WTC11 (cell line): ENCODE data around the gene PRKCQ. TPM values are rescaled to one million over a fixed set of nuclear protein-coding genes. Genes with fewer than 3 reads are reported as not detected.

Experiments
- ATAC-seq: fragments of 200-7000 bp; cut with Tn5 transposase; 2 replicates; pipeline ENCODE4 v1.10.0; 2021; ENCODE audit warnings: mild to moderate bottlenecking, moderate library complexity
- CTCF ChIA-PET: fragments of 300-600 bp; sonication (Branson Sonifier 250); formaldehyde crosslinking; loops from one replicate; lab custom pipeline; 2021; ENCODE audit warnings: antibody characterized with exemption; lab: Charles Lee
- POLR2A ChIA-PET: fragments of 350-600 bp; sonication (Branson Sonifier 250); formaldehyde crosslinking; loops from one replicate; lab custom pipeline; 2021; ENCODE audit warnings: antibody characterized with exemption; lab: Charles Lee
- DNase-seq: peaks from one replicate; pipeline ENCODE4 v3.0.0; 2021; ENCODE audit warnings: low spot score
- H3K27ac Mint-ChIP-seq: 2 replicates; pipeline ENCODE4 v1.8.0; 2021; ENCODE audit warnings: mixed read lengths
- H3K27me3 Mint-ChIP-seq: 2 replicates; pipeline ENCODE4 v1.8.0; 2021; ENCODE audit warnings: low read depth, mild to moderate bottlenecking, moderate library complexity, mixed read lengths
- H3K36me3 Mint-ChIP-seq: 2 replicates; pipeline ENCODE4 v1.8.0; 2021; ENCODE audit warnings: mixed read lengths
- H3K4me1 Mint-ChIP-seq: 2 replicates; pipeline ENCODE4 v1.8.0; 2022; ENCODE audit warnings: mixed read lengths
- H3K4me3 Mint-ChIP-seq: 2 replicates; pipeline ENCODE4 v1.8.0; 2021; ENCODE audit warnings: mild to moderate bottlenecking, moderate library complexity, mixed read lengths
- H3K9me3 Mint-ChIP-seq: 2 replicates; pipeline ENCODE4 v1.8.0; 2021; ENCODE audit warnings: mixed read lengths
- E2F4 ChIP-seq: sonication (generic); formaldehyde crosslinking; IDR thresholded peaks from 2 replicates; pipeline ENCODE4 v1.8.1; 2022; ENCODE audit warnings: low read depth, mild to moderate bottlenecking, moderate library complexity, missing genetic modification reagents, borderline replicate concordance
- E2F5 ChIP-seq: sonication (generic); formaldehyde crosslinking; IDR thresholded peaks from 2 replicates; pipeline ENCODE4 v1.8.1; 2022; ENCODE audit warnings: mild to moderate bottlenecking, moderate library complexity, missing genetic modification reagents
- ELF4 ChIP-seq: sonication (generic); formaldehyde crosslinking; IDR thresholded peaks from 2 replicates; pipeline ENCODE4 v1.8.1; 2022; ENCODE audit warnings: low read depth, mild to moderate bottlenecking, moderate library complexity, missing genetic modification reagents
- EMX1 ChIP-seq: fragments of 250-450 bp; sonication (Bioruptor Pico); IDR thresholded peaks from 2 replicates; pipeline ENCODE4 v1.8.0; 2021; ENCODE audit warnings: mild to moderate bottlenecking
- ESRRA ChIP-seq: sonication (generic); formaldehyde crosslinking; IDR thresholded peaks from 2 replicates; pipeline ENCODE4 v1.8.1; 2022; ENCODE audit warnings: mild to moderate bottlenecking, missing genetic modification reagents, borderline replicate concordance
- IRF2 ChIP-seq: sonication (generic); formaldehyde crosslinking; IDR thresholded peaks from 2 replicates; pipeline ENCODE4 v1.8.0; 2022; ENCODE audit warnings: low read depth, missing genetic modification reagents, borderline replicate concordance
- JUN ChIP-seq: sonication (generic); formaldehyde crosslinking; IDR thresholded peaks from 2 replicates; pipeline ENCODE4 v1.8.0; 2023; ENCODE audit warnings: mild to moderate bottlenecking, missing genetic modification reagents
- NFYB ChIP-seq: sonication (generic); formaldehyde crosslinking; conservative IDR thresholded peaks from 2 replicates; pipeline ENCODE4 v1.8.0; 2022; ENCODE audit warnings: low read depth, missing genetic modification reagents
- NR3C1 ChIP-seq: sonication (generic); formaldehyde crosslinking; conservative IDR thresholded peaks from 2 replicates; pipeline ENCODE4 v1.8.1; 2023; ENCODE audit warnings: low read depth, mild to moderate bottlenecking, missing genetic modification reagents
- SOX15 ChIP-seq: fragments of 250-450 bp; sonication (Bioruptor Pico); IDR thresholded peaks from 2 replicates; pipeline ENCODE4 v1.9.0; 2021; ENCODE audit warnings: mild to moderate bottlenecking
- SP1 ChIP-seq: sonication (generic); formaldehyde crosslinking; conservative IDR thresholded peaks from 2 replicates; pipeline ENCODE4 v1.8.1; 2022; ENCODE audit warnings: missing genetic modification reagents
- STAT6 ChIP-seq: sonication (generic); formaldehyde crosslinking; conservative IDR thresholded peaks from 2 replicates; pipeline ENCODE4 v1.8.1; 2023; ENCODE audit warnings: mild to moderate bottlenecking, low read depth, missing genetic modification reagents, moderate library complexity
- TEAD4 ChIP-seq: sonication (generic); formaldehyde crosslinking; IDR thresholded peaks from 2 replicates; pipeline ENCODE4 v1.8.0; 2022; ENCODE audit warnings: mild to moderate bottlenecking, missing genetic modification reagents
- ZBTB21 ChIP-seq: sonication (generic); formaldehyde crosslinking; IDR thresholded peaks from 2 replicates; pipeline ENCODE4 v1.8.1; 2023; ENCODE audit warnings: mild to moderate bottlenecking, missing genetic modification reagents, borderline replicate concordance
- ZBTB43 ChIP-seq: sonication (generic); formaldehyde crosslinking; IDR thresholded peaks from 2 replicates; pipeline ENCODE4 v1.8.1; 2023; ENCODE audit warnings: mild to moderate bottlenecking, missing genetic modification reagents
- ZNF396 ChIP-seq: fragments of 250-450 bp; sonication (Bioruptor Pico); IDR thresholded peaks from 2 replicates; pipeline ENCODE4 v1.8.0; 2021; ENCODE audit warnings: mild to moderate bottlenecking, moderate library complexity, borderline replicate concordance
- ZNF425 ChIP-seq: fragments of 250-450 bp; sonication (Bioruptor Pico); conservative IDR thresholded peaks from 2 replicates; pipeline ENCODE4 v1.9.0; 2021; ENCODE audit warnings: mild to moderate bottlenecking
- ZNF512 ChIP-seq: sonication (generic); formaldehyde crosslinking; IDR thresholded peaks from 2 replicates; pipeline ENCODE4 v1.8.1; 2022; ENCODE audit warnings: missing genetic modification reagents, borderline replicate concordance
- total RNA-seq: library from RNA; stranded (reverse); gene quantifications from 3 replicates; pipeline ENCODE4 v1.2.3, GENCODE V29; 2021

PRKCQ gene
- total RNA-seq, 1 experiment from 2014 or later: 8.7 TPM

GRCh38 chr10:6588845-6589244 lies 8.8 kb upstream of the PRKCQ start:
- peaks cover 9% of the 10 kb centered on the region; the same call in 1 of the 2 replicates for H3K4me1 Mint-ChIP-seq
- POLR2A ChIA-PET: no interaction called here

More at GRCh38 chr10:6588845-6589244, 8.8 kb upstream of the PRKCQ start:
- TF ChIP-seq TEAD4 (CRISPR knock-in tag) (no peak), STAT6 (no peak), ELF4 (CRISPR knock-in tag) (no peak), NFYB (CRISPR knock-in tag) (no peak), E2F5 (CRISPR knock-in tag) (no peak), SOX15 (no peak), EMX1 (no peak), JUN (CRISPR knock-in tag) (no peak), ZBTB43 (CRISPR knock-in tag) (no peak), ZBTB21 (CRISPR knock-in tag) (no peak), ZNF512 (no peak), E2F4 (CRISPR knock-in tag) (no peak), ESRRA (CRISPR knock-in tag) (no peak), SP1 (CRISPR knock-in tag) (no peak), IRF2 (no peak), ZNF425 (CRISPR knock-in tag) (no peak), NR3C1 (CRISPR knock-in tag) (no peak), ZNF396 (CRISPR knock-in tag) (no peak)
- Mint-ChIP-seq H3K9me3 (no peaks in the 10 kb centered on the region), H3K4me3 (no peak overlapping the region), H3K36me3 (peaks cover 12% of the 10 kb centered on the region), H3K27me3 (no peaks in the 10 kb centered on the region), H3K27ac (no peak overlapping the region)
- CTCF ChIA-PET: interaction anchor here (0.8 to 1.8 kb wide), 2 partner anchors 8 to 59 kb away, joined by 4 to 6 read pairs; no protein-coding TSS in a partner anchor
- ATAC-seq (no peak), DNase-seq (no peak)
